GM21786 (cell line): ENCODE measurements around the gene YRDC.
"Not testable (repeated sequence)": the region's sequence is repeated elsewhere in the genome, so short reads cannot be mapped to it uniquely, and the experiment has no call there.

Experiments
- ATAC-seq: cut with Tn5 transposase; IDR thresholded peaks from one replicate; pipeline ENCODE4 v1.9.1; 2021; ENCODE audit not compliant: unreplicated experiment

Gene YRDC

DNA sequence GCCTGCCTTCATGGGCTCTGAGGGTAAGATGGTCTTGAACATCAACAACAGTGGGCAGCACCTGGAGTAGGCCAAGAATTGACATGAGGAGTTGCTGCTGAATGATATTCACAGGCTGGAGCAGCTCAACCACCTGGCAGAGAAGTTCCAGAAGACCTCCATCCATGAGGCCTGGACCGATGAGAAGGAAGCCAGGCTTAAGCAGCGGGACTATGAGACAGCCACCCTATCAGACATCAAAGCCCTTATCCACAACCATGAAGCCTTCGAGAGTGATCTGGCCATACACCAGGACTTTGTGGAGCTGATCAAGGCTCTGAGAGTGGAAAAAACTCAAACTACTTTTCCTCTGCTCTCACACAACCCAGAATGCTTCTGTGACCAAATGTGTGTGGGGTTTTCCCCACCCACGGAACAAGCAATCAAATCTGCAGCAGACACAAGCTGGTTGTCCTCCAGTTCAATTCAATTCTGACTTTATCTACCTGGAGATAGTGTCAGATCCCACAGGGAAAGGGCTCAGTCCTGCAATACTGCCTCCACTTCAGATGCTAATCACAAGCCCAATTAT, 31.0 kb downstream of the YRDC start:
- ATAC-seq: no peak

DNA sequence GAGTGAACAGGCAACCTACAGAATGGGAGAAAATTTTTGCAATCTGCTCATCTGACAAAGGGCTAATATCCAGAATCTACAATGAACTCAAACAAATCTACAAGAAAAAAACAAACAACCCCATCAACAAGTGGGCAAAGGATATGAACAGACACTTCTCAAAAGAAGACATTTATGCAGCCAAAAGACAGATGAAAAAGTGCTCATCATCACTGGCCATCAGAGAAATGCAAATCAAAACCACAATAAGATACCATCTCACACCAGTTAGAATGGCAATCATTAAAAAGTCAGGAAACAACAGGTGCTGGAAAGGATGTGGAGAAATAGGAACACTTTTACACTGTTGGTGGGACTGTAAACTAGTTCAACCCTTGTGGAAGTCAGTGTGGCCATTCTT, 36.6 kb downstream of the YRDC start:
- ATAC-seq: not testable (repeated sequence)

- ATAC-seq: no peak
These were observed 40.5 kb downstream of the YRDC start for GRCh38 chr1:37767488-37767887.

- no peak for ATAC-seq
These were observed 41.9 kb downstream of the YRDC start for GRCh38 chr1:37765916-37766664.

DNA sequence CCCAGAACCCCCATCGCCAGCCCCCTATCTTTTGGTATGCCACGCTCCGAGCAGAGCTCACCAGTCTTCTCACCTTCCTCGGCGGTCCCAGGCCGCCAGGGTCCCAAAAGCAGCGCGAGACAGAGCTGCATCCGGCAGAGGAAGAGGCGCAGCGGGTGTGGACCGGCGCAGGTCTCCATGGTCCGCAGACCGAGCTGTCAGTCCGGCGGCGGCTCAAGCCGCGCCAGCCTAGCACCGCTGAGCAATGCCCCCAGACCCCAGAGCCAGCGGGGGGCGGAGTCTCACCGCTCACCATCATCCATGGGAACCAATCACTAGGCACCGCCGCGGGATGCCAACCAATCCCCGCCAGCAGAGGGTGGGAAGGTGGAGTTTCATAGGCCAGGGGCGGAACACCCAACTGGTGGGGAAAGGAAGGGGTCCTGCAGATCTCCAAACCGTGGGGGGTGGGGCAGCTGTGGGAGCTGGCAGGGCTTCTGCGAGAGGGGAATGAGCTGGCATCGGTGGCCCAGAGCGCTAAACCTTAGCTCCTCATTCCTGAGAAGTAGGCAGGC, 43.0 kb downstream of the YRDC start, which contains the start of gene EPHA10:
EPHA10 (minus strand) TSS at position 233 of the 554 bp plus-strand sequence; CDS start at position 179, 54 bp downstream.
- no peak for ATAC-seq

DNA sequence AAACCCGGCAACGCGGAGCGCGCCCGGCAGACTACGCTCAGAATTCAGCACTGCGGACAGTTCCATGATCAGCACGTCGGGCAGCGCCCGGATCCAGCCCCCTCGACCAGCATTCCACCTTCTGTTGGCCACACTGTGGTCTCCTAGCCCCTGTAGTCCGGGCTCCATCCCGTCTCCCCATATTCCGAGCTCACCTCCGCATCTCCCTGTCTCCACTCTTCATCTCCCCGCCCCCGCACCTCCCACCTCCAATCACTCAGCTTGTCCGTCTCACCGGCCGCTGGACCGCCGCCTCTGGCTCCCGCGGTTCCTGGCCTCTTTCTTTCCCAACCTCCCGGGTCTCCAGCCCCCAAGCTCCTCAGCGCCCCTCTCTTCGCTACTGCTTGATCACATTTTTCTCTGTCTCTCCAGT, 43.6 kb downstream of the YRDC start:
- ATAC-seq: no peak

DNA sequence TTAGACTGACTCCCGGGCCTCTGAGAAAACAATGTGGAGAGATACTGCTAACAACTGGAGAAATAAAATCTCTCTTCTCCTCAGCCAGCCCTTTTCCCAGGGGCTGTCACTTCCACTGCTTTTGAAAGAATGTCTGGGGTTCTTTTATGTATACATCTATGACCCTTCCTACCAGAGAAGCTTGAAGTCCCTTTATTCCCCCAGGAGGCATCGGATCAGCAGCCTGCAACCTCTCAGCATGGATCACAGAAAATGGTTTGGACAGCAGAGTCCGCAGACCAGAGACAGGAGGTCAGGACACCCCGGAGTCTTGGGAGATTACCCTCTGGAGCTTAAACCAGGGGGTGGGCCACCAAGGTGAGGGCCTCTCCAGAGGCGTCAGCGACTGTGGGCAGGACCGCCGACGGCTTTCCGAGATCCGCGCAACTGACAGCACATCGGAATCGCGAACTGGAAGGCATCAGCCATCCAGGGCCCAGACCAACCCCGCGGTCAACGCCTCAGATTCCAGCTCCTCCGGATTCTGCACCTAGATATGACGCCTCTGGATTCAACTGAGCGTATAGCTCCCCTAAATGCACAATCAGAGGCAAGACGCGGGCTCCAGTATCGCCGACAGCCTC, 44.1 kb downstream of the YRDC start:
- no peak for ATAC-seq

GRCh38 chr1:37762516-37762915, 45.5 kb downstream of the YRDC start:
- no peak for ATAC-seq

GRCh38 chr1:37761416-37762095, 46.5 kb downstream of the YRDC start:
- ATAC-seq: no peak

- no peak for ATAC-seq
These were observed 48.6 kb downstream of the YRDC start for GRCh38 chr1:37759451-37759850.

DNA sequence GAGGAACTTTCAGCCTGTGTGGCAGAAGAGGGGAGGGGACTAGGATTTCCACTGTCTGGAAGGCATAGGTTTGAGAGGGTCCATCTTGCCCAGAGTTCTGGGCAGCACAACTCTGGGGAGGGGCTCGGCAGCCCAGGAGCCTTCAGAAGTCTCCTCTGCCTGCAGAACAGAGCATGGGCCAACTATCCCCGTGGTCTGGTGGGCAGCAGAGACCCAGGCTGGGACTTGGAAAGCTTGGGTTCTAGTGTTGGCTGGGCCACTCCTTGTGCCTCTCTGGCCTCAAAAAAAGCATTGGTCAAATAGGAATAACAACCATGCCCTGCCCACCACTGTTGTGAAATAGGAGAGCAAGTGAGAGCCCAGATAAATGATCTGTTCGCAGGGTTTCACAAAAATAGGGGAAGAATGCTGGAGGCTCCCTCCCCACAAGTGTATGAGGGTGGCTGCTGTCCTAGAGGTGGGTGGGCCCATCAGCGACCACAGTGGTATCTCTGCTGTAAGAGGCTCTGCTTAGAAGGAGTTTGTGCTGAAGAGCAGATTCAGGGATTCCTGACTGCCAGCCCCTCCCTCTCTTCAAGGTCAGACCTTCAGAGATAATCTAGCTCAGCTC, 52.0 kb downstream of the YRDC start:
- no peak for ATAC-seq

- no peak for ATAC-seq
These were observed 52.7 kb downstream of the YRDC start for GRCh38 chr1:37755290-37755689.

GRCh38 chr1:37753473-37754321, 54.3 kb downstream of the YRDC start:
- no peak for ATAC-seq
